Effector memory CD4-positive, alpha-beta T cell (primary cell): ENCODE results near the gene WDR45.
"Not testable (repeated sequence)": the region's sequence is repeated elsewhere in the genome, so short reads cannot be mapped to it uniquely, and the experiment has no call there.

Experiments
- DNase-seq, 3 donors: peaks; one replicate each; pipeline ENCODE4 v3.0.0-alpha.2; 2020
- H3K27ac ChIP-seq: 2 replicates; pipeline ENCODE4 v1.7.0; 2013; ENCODE audit warnings: mild to moderate bottlenecking, low read length, moderate library complexity; ENCODE audit not compliant: insufficient read depth, poor library complexity, severe bottlenecking
- H3K27me3 ChIP-seq: replicated peaks from 2 replicates; pipeline ENCODE4 v1.7.0; 2013; ENCODE audit warnings: mild to moderate bottlenecking, low read length; ENCODE audit not compliant: insufficient read depth, control insufficient read depth, poor library complexity, severe bottlenecking
- H3K36me3 ChIP-seq: 2 replicates; pipeline ENCODE4 v1.7.0; 2013; ENCODE audit warnings: mild to moderate bottlenecking, low read length, moderate library complexity; ENCODE audit not compliant: control insufficient read depth, insufficient read depth
- H3K4me1 ChIP-seq: 2 replicates; pipeline ENCODE4 v1.7.0; 2013; ENCODE audit warnings: low read length, mild to moderate bottlenecking; ENCODE audit not compliant: control insufficient read depth, insufficient read depth, poor library complexity, severe bottlenecking
- H3K4me3 ChIP-seq: 2 replicates; pipeline ENCODE4 v1.7.0; 2013; ENCODE audit warnings: low read length, low read depth, mild to moderate bottlenecking; ENCODE audit not compliant: insufficient read depth, poor library complexity, severe bottlenecking
- H3K9me3 ChIP-seq: 2 replicates; pipeline ENCODE4 v1.7.0; 2013; ENCODE audit warnings: mild to moderate bottlenecking, low read length, moderate library complexity; ENCODE audit not compliant: control insufficient read depth
- total RNA-seq, 3 donors: gene quantifications; one replicate each; lab custom pipeline; 2026; lab: John Stamatoyannopoulos, UW

The WDR45 gene
- total RNA-seq = 26.7 to 34.5 (median 28.0) reads per million in 3 donors

DNA sequence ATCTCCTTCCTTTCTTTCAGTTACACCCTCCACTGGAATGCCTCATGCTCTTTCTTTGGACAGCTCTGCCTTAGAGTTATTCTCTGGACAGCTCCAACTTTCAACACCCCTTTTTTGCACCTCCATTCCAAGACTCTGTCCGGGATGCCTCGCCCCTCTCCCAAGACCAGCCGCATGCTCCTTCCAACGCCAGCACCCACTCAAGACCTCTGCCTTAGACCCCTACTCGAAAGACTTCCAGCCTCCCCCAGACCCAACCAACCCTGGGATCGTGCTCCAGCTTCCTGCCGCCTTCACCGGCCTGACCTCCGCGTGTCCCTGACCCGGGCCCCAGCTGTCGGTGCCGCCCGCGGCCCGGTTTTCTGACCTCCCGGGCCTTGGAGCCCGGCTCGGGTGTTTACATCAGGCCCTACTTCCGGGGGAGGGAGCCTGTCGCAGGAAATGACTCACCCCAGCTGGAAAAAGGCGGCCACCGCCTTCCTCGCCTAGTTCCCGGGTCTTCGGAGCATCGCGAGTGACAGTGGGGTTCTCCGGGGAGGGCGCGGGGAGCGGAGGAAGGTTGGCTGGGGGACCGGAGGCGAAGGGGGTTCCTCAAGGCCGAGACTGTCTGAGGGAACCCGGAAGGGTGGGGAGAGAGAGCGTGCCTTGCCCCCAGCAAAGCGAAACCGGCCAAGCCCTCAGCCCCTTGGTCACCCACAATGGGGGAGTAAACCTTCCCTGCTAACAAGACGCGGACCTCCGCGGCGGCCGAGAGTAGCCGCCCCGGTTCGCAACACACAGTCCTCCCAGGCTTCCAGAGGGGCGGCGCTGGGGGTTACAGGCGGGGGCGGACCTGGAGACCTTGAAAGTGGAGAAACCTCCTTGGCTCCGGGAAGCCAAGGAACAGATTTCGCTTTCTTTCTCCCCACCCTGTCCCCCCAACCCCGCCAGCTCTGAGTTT is at the start of gene WDR45:
WDR45 (minus strand) TSS at position 399 of the 940 bp plus-strand sequence. CDS start 1,792 bp downstream, outside the sequence.
- Histone ChIP-seq H3K36me3 (no peaks in the 10 kb centered on the region), H3K27me3 (no peaks in the 10 kb centered on the region), H3K4me3 (peak within 1 kb of the TSS; percentile 78), H3K27ac (peak within 1 kb of the TSS; percentile 91), H3K4me1 (no peaks in the 10 kb centered on the region), H3K9me3 (no peaks in the 10 kb centered on the region)
- peak; percentile 61 to 65 (median 61) for DNase-seq

DNA sequence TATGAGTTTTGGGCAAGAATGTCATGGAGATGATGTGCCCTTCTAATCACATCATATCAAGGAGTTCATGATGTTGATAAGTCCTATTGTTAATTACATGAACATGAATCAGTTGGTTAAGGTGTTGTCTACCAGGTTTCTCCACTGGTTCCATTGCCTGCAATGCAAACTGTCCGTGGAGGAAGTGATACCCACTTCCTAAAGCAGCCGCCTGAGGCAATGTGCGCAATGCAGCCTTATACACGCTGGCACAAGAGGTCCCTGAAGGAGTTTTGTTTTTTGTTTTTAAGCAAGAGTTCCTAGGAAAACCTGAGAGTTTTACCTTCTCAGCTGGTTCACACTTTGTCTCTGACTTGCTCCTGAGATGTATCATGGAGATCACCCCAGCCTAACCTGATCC is 49.7 kb upstream of the WDR45 start:
- DNase-seq = no peak
- Histone ChIP-seq H3K9me3 (no peaks in the 10 kb centered on the region), H3K27ac (no peak overlapping the region), H3K27me3 (no peaks in the 10 kb centered on the region), H3K4me3 (no peak overlapping the region), H3K4me1 (no peaks in the 10 kb centered on the region), H3K36me3 (no peaks in the 10 kb centered on the region)

DNA sequence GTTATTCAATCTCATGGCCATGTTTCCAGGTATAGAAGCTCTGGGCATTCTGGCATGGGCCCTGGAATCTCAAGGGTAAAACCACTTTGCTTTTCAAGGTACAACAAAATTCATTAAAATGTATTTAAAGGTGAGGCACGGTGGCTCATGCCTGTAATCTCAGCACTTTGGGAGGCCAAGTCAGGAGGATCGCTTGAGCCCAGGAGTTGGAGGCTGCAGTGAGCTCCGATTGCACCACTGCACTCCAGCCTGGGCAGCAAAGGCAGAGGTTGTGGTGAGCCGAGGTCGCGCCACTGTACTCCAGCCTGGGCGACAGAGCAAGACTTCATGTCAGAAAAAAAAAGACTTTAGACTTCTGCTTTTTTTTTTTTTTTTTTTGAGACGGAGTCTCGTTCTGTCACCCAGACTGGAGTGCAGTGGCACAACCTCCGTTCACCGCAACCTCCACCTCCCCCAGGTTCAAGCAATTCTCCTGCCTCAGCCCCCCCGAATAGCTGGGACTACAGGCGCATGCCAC is 48.1 kb upstream of the WDR45 start:
- H3K4me3 ChIP-seq, H3K27me3 ChIP-seq, H3K36me3 ChIP-seq, H3K9me3 ChIP-seq, DNase-seq, H3K4me1 ChIP-seq, H3K27ac ChIP-seq: not testable (repeated sequence)

DNA sequence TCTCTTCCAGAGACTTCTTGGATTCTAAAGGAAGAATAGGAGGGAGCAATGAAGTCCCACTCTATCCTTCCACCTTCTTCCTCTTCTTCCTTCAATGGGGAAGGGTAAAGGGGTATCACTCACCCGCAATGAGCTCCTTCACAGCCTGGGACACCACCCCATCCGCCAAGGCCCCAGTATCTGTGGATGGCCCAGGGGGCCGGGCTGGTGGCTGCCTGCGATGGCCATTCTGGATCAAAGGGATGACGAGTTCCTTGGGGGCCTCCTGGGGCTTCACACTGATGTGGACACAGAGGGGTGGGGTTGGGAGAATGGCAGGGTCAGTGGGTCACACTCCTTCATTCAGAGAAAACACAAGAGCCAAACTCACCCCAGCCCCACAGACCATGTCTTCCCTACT is 42.8 kb upstream of the WDR45 start:
- H3K4me1 ChIP-seq = peaks cover 10% of the 10 kb centered on the region
- DNase-seq = no peak
- H3K4me3 ChIP-seq = peak overlapping the region; percentile 74
- H3K27ac ChIP-seq = peak overlapping the region; percentile 88
- no peaks in the 10 kb centered on the region for H3K9me3 ChIP-seq
- no peaks in the 10 kb centered on the region for H3K36me3 ChIP-seq
- H3K27me3 ChIP-seq = no peaks in the 10 kb centered on the region

DNA sequence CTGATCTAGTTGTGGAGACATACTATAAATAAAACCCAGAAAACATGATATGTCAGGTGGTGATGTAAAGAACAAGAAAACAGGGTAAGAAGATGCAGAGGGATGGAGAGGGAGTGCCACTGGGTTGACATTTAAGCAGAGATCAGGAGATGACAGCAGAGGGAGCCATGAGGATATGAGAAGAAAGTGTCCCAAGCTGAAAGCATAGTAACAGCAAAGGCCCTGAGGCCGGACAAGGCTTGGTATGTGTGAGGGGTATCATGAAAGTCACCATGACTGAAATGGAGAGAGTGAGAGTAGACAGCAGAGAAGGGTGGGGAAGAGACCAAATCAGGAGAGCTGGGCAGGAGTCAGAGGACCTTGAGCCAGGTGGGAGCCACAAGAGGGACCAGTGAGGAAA is 40.4 kb upstream of the WDR45 start:
- H3K27ac ChIP-seq = no peak overlapping the region
- no peaks in the 10 kb centered on the region for H3K27me3 ChIP-seq
- H3K4me1 ChIP-seq = peaks cover 13% of the 10 kb centered on the region
- no peak for DNase-seq
- no peak overlapping the region for H3K4me3 ChIP-seq
- no peaks in the 10 kb centered on the region for H3K36me3 ChIP-seq
- H3K9me3 ChIP-seq = no peaks in the 10 kb centered on the region

DNA sequence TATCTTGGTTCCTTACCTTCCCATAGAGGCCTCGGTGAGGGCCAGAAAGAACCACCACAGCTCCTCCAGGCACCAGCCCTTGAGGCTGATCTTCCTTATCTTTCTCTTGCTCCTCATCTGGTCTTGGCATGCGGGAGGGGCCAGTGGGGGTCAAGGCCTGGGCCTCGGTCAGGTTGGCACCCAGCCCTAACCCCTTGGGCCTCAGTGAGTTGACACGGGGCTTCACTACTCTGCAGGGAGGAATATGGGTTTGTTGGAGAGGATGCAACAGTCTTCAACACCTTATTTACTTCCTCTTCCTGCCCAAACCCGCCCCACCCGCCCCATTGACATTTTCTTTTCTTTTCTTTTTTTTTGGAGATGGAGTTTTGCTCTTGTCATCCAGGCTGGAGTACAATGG is 37.9 kb upstream of the WDR45 start:
- H3K4me3 ChIP-seq = peak overlapping the region; percentile 29
- H3K27ac ChIP-seq = peak overlapping the region; percentile 7
- peaks cover 9% of the 10 kb centered on the region for H3K36me3 ChIP-seq
- no peaks in the 10 kb centered on the region for H3K27me3 ChIP-seq
- no peak for DNase-seq
- no peaks in the 10 kb centered on the region for H3K9me3 ChIP-seq
- H3K4me1 ChIP-seq = peaks cover 8% of the 10 kb centered on the region

DNA sequence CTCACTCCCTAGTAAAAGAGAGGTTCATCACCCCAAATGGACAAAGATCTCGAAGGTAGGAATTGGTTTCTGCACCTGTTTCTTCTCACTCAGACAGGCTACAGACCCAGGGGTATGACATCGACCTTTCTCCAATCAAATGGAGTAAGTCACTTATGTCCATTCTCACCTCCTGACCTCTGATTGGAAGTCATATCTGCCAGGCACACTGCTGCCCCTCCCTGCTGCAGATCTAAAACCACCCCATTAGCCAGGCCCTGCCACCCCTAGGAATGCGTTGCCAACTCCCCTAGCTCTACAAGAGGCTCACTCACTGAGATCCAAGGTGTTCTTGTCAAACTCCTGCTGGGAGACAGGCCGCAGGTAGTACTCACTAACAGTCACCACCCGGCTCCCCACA is 37.0 kb upstream of the WDR45 start:
- Histone ChIP-seq H3K27ac (no peak overlapping the region), H3K9me3 (no peaks in the 10 kb centered on the region), H3K27me3 (no peaks in the 10 kb centered on the region), H3K4me1 (peaks cover 4% of the 10 kb centered on the region), H3K4me3 (no peak overlapping the region), H3K36me3 (peaks cover 16% of the 10 kb centered on the region)
- no peak for DNase-seq

DNA sequence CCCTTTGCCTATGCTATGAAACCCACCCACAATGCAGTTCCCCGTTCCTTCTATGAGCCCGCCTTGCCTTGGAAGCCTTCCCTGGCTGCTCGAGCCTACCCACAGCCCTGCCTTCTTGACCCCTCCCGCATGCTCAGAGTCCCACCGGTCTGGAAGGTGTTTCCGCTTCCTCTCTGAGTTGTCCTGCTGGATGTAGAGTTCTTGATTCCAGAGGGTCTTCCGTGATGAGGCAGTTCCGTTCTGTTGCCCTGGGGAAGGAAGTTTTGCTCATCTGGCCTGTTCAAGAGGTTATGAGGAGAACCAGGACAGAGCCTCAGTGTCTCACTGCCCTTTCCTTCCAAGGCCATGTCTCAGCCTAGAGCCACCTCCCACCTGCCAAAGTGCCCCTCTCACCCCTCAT is 36.4 kb upstream of the WDR45 start:
- no peaks in the 10 kb centered on the region for H3K9me3 ChIP-seq

DNA sequence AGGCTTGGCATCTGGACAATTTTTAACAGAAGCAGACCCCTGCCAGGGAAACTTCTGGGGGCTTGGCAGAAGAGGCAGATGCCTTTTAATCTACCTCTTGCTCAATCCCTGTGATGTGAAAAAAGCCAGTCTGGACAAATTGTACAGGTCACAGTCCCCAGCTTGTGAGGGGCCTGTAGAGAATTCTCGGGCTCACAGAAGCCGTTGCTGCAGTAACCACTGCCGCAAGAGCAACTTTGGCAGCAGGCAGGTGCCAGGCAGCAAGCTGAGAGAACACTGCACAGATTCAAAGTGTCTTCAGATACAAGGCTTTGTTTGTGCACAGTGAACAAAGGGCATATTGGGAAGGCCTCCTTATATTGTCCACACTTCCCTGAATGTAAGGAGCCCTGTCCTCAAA is 32.1 kb upstream of the WDR45 start:
- Histone ChIP-seq H3K9me3 (no peaks in the 10 kb centered on the region), H3K4me1 (no peaks in the 10 kb centered on the region), H3K4me3 (no peak overlapping the region), H3K27ac (no peak overlapping the region), H3K27me3 (no peaks in the 10 kb centered on the region), H3K36me3 (peaks cover 16% of the 10 kb centered on the region)
- no peak for DNase-seq

More for the DNA sequence above, 36.4 kb upstream of the WDR45 start:
- H3K4me1 ChIP-seq = peaks cover 4% of the 10 kb centered on the region
- H3K27me3 ChIP-seq = no peaks in the 10 kb centered on the region
- H3K4me3 ChIP-seq = no peak overlapping the region
- H3K36me3 ChIP-seq = peaks cover 16% of the 10 kb centered on the region
- DNase-seq = no peak
- no peak overlapping the region for H3K27ac ChIP-seq

DNA sequence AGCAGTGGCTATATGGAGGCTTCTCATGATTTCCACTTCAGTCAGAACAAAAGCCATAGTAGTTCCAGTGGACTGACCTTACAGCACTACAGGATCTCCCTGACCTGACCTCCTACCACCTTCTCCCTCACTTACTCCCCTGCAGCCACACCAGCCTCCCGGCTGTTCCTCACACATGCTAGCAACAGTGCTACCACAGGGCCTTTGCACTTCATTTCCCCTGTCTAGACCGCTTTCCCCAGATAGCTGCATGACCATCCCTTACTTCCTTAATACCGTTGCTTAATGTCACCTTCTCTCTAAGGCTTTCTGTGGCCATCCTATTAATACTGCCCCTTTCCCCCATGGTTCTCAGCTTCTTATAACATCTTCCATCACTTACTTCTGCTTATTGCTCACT is 30.7 kb upstream of the WDR45 start:
- Histone ChIP-seq H3K4me1 (no peaks in the 10 kb centered on the region), H3K27me3 (no peaks in the 10 kb centered on the region), H3K27ac (no peak overlapping the region), H3K9me3 (no peaks in the 10 kb centered on the region), H3K4me3 (no peak overlapping the region), H3K36me3 (peaks cover 16% of the 10 kb centered on the region)
- no peak for DNase-seq
